HG02642 (cell line): ENCODE data around the gene EVI5.

ENCODE experiments used
- ATAC-seq: cut with Tn5 transposase; IDR thresholded peaks from one replicate; pipeline ENCODE4 v1.9.1; 2021; ENCODE audit warnings: mild to moderate bottlenecking; ENCODE audit not compliant: unreplicated experiment, poor library complexity

Gene EVI5

DNA sequence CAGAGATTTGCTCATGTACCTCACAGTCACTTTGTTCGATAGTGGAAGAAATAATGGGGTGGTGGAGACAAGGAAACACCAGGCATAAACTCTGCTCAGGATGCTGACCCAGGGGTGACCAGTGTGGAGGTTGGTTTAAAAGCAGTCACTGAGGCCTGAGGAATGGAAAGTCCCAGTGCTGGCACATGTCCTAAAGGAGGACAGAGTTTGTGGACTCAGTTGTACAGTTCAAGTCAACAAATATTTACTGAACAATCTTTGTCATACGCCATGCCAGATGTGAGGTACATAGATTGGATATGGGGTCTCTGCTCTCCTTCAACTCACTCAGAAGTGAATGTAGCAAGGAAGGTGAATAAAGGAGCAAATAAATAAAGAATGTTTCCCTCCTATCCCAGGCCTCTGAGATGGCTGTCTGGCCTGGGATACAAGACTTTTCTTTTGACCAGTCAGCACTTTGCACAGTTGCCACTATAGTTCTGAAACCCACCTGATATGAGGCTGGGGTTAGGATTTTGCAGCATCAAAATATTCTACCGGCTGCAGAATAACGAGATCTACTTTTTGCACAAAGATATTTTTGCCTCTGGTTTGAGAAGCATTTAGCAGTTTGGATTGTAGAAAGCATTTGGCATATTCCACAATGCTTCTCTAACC is 290.3 kb downstream of the EVI5 start:
- ATAC-seq: no peak

DNA sequence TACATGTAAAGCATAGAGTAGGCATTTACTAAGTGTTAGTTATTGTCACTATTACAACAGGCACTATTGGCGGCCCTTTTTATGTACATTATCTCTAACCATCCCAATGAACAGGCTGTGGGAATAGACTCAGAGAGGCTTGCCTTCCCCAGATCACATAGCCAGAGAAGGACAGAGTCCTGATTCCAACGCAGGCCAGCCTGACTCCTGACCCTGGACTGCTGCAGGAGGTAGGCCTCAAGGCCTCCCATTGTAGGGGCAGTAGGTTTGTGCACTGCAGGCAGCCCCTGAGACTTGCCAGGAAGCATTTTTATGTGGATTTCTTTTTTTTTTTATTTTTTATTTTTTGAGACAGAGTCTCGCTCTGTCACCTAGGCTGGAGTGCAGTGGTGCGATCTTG is 291.8 kb downstream of the EVI5 start:
- no peak for ATAC-seq

DNA sequence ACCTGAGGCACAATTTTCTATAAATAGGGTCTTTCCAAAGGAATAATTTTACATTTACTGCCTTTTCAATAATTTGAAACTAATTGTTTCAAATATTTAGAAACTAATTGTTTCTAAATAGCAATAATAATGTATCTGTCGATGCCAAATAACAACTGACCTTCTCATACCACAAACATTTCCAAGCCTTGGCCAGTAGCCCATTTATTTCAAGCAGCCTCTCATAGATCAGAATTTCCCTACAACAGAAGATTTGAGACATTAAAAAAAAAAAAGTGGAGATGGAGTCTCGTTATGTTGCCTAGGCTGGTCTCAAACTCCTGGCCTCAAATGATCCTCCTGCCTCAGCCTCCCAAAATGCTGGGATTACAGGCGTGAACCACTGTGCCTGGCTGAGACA is 296.1 kb downstream of the EVI5 start:
- ATAC-seq: no peak

DNA sequence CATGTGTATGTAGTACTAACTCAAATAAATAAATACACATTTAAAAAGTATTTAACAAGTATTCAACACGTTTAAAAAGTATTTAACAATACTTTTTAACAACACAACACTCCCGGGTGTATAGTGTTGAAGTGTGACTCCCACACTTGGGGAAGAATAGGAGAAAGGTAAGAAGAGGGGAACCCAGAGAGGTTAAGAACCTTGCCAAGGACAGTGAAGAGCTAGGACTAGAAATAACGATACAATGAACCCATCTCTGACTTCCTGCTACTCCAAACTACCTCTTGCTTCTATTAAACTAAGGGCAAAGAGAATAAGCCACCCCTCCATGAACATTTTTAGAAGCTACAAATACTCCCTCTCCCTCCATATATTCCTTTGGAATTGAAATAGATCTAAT is 296.5 kb downstream of the EVI5 start:
- ATAC-seq: no peak

DNA sequence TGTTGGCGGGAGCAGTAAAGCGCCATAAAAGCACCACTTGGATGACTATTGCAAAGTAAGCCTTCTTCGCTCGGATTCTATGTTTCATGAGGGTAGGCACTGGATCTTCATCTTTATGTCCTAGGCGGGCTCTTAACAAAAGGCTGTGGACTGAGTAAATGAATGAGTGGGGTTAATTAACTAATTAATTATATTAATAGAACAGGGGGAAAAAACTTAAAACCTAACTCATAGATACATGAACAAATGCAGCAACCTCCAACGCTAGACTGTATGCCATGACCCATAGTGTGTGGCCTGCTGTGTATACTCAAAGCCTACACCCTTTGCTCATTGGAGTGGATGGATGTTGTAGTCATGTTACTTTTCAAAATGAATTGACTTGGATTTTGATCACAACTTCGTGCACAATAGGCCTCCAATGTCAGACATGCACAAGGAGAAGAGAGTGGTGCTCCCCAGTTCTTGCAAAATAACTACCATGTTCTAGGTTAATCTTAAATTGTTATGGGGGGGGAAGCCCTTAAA is 297.8 kb downstream of the EVI5 start:
- no peak for ATAC-seq

DNA sequence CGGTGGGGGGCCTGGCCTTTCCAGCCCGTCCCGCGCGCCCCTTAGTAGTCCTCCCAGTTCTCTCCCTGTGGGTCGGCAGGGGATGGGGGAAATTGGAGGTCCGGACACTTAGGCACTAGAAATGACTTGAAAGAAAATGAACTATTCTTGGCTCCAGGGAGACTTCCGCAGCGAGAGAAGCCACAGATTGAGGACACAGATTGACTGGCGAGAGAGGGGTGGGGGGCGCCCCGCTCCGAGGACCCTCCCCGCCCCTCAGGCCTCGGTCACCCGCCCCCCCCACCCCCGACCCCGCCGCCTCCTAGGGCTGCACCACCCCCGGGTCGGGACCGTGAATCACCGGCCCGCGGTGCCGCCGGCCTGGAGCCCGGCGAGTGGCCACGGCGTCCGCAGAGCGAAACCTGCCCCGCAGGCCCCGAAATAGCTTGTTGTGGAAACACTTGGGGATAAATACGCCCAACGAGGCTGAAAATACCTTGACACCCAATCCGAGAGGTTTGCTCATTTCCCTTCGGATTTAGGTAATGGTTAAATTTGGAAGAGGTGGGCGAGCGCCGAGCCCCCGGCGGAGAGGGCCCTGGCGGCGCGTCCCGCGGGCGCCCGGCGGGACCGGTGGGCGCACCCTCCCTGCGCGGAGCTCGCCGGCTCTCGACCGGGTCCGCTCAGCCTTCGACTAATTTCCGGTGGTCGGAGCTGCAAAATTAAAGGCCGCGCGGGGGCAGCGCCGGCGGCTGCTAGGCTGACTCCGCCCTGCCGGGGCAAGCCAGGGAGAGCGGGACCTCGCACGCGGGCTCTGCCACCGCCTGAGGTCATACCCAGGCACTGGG is 298.4 kb downstream of the EVI5 start, which contains the start of gene GFI1:
GFI1 (minus strand) TSS at position 675 of the 827 bp plus-strand sequence. CDS start 3,438 bp downstream, outside the sequence.
- peak; percentile 24 for ATAC-seq

- ATAC-seq: peak; percentile 58
These were observed 299.3 kb downstream of the EVI5 start for GRCh38 chr1:92485381-92486250.

DNA sequence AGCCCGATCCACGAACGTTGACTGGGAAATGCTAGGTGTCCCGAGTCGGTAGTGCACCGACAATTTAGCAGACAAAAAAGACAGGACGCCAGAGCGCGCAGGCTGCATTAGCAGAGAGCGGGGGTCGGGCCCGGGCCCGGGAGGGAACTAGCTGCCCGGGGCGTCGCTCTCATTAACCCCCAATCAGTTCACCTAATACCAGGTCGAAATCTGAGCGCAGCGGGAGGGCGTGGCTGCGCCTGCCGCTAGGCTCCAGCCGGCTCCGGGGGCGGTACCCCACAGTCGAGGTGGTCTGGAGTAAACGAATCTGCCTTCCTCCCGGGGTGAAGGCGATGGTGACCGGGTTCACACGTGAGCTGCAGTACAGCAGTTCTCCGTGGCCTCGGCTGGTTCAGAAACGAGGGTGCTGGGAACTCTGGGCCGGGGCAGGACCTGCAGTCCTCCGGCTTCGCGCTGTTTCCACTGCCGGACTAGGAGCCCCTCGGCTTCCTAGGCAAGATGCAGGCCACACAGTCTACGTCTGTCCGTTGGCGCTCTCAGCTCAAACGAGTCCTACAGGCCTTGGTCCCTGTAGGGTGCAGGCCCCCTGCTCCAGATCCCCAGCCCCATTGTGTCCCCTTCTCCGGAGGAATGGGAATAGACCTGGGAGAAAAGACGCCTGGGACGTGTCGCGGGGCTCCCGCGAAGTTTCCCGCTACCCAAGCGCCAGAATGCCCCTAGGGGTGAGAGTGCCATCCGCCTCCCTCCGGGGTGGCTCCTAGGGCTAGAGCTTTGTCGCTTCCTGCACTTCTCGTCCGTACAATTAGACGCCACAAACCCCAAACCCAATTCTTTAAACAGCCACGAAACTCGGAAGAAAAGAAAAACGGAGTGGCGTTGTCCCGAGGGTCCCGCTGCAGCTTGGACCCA is 300.2 kb downstream of the EVI5 start:
- ATAC-seq: peak; percentile 19

- no peak for ATAC-seq
These were observed 301.1 kb downstream of the EVI5 start for GRCh38 chr1:92483610-92484471.

GRCh38 chr1:92482665-92483609 is 302.0 kb downstream of the EVI5 start:
- no peak for ATAC-seq

DNA sequence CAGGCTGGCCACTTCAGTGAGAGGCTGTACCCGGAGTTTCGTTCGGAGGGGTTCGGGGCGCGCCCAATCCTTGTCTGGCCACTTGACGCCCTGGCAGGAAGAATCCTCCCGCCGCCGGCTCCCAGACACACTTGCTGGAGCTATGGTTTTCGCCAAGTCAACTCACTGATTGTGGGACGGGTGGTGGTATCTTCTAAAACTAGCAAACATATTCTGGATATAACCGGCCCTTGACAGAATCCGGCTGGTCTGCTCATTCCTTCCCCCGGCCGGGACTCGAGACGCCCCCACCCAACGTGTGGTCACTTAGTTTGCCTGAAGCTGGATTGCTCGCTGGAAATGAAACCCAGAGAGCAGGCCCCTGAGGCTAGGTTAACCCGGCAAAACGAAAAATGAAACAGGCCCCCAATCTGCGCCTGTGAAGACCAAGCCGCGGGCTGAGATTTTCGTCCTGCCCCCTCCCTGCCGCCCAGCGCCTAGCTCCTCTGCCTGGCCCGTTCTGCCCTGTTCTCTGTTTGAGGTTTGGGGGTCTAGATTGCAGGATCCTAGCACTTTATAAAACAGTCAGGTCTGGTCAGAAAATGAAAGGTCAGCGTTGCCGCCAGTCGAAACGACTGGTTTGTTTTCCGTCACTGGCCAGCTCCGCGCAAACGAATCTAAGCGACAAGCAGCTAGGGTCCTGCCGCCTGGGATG is 302.8 kb downstream of the EVI5 start:
- no peak for ATAC-seq

DNA sequence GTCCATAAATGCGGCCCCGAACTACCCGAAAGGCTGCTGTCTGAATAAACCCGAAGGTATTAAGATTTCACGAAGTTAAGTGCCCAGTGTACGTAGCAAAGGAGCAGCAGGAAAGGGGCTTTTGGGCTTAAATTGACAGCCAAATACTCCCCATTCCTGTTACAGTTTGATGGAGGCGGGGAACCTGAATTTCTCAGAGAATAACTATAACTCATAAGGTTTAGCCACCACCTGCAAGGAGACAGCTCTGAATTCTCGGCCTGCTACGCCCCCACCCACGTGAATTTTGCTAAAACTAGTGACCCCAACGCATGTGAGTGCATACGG is 303.3 kb downstream of the EVI5 start:
- no peak for ATAC-seq

- no peak for ATAC-seq
These were observed 303.9 kb downstream of the EVI5 start for GRCh38 chr1:92480813-92481598.

DNA sequence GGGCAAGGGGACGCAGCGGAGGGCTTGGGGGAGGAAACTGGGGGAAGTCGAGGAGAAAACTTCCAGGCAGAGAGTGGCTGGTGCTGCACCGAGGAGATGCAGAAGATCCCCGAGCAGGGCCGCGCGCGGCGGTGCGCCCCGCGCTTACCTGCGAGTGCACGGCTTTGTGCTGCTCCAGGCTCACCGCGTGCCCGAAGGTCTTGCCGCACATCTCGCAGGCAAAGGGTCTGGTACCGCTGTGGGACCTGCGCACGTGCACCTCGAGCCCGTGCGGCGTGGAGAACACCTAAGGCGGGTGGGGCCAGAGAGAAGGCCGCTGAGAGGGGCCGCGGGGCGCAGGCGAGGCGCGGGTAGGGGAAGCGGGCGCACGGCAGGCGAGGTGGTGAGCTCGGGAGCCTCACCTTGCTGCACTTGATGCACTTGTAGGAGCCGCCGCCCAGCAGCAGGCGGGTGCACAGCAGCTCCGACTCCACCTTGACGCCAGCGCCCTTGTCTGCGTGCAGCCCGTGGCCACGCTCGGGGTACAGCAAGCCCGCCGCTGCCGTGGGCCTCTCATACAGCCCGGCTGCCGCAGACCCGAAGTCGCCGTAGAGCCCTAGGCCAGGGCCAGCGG is 304.6 kb downstream of the EVI5 start:
- ATAC-seq: no peak

DNA sequence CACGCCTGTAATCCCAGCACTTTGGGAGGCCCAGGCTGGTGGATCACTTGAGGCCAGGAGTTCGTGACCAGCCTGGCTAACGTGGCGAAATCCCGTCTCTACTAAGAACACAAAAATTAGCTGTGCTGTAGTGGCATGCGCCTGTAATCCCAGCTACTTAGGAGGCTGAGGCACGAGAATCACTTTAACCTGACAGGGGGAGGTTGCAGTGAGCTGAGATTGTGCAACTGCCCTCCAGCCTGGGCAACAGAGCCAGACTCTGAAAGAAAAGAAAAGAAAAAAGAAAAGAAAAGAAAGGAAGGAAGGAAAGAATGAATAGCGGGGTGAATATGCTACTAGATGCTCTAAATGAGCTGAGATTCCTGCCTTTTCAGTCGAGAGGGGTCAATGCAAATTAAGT is 305.3 kb downstream of the EVI5 start:
- ATAC-seq: no peak

- ATAC-seq: no peak
These were observed 306.5 kb downstream of the EVI5 start for GRCh38 chr1:92478393-92478792.
